ENCODE data around the gene FAM90A1.
"Not testable (repeated sequence)": the region's sequence is repeated elsewhere in the genome, so short reads cannot be mapped to it uniquely, and the experiment has no call there.

The FAM90A1 gene

GRCh38 chr12:8242880-8243681 is 15.7 kb upstream of the FAM90A1 start:
- H3K9ac ChIP-seq (ENCODE audit: low read depth, low read length); H3K36me3 ChIP-seq (ENCODE audit: control insufficient read depth, insufficient read depth, low read length); H3K27me3 ChIP-seq (ENCODE audit: control insufficient read depth, insufficient read depth, low read length); H3K4me1 ChIP-seq (ENCODE audit: control insufficient read depth, insufficient read depth, low read length); H3K9me3 ChIP-seq (ENCODE audit: control insufficient read depth, insufficient read depth, low read length): not testable (repeated sequence)
- peak overlapping the region; percentile 60 for H3K4me3 ChIP-seq (ENCODE audit: low read depth, low read length)

- not testable (repeated sequence) for H3K4me1 ChIP-seq (ENCODE audit: control insufficient read depth, insufficient read depth, low read length); H3K9ac ChIP-seq (ENCODE audit: low read depth, low read length); H3K36me3 ChIP-seq (ENCODE audit: control insufficient read depth, insufficient read depth, low read length); H3K9me3 ChIP-seq (ENCODE audit: control insufficient read depth, insufficient read depth, low read length); H3K27me3 ChIP-seq (ENCODE audit: control insufficient read depth, insufficient read depth, low read length)
- peak overlapping the region; percentile 60 for H3K4me3 ChIP-seq (ENCODE audit: low read depth, low read length)
These were observed 15.1 kb upstream of the FAM90A1 start for GRCh38 chr12:8242622-8242879.

DNA sequence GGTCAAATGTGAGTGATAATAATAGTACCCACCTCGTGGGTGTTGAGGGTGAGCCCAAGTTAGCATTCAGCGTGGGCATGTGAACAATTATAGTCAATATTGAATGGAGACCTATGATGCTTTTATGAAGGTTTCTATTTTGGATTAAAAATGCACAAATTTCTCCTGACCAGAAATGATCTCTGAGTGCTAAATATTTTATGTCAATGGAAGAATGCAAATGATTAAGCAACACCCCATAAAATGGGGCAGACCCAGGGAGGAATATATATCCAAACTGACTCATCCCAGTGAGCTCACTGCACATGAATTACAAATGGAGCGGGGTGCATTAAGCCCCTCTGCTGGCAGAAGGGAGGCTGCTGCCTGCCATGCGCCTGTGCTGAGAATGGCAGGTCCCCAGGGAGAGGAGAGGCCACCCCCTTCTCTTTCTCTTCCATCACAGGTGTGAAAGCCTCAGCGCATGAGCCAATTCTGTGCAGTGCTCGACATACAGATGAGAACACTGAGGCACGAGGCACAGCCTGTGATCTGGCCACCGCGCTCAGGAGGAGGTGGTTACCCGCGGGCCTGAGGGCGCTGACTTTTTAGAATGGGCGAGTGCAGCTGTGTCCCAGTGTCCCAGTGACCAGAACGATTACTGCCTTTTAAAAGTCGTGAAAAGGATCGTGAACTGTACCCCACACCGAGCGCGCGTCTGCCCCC is 14.7 kb upstream of the FAM90A1 start:
- not testable (repeated sequence) for H3K4me1 ChIP-seq (ENCODE audit: control insufficient read depth, insufficient read depth, low read length); H3K27me3 ChIP-seq (ENCODE audit: control insufficient read depth, insufficient read depth, low read length); H3K9ac ChIP-seq (ENCODE audit: low read depth, low read length); H3K9me3 ChIP-seq (ENCODE audit: control insufficient read depth, insufficient read depth, low read length); H3K36me3 ChIP-seq (ENCODE audit: control insufficient read depth, insufficient read depth, low read length)
- peak overlapping the region; percentile 60 for H3K4me3 ChIP-seq (ENCODE audit: low read depth, low read length)

DNA sequence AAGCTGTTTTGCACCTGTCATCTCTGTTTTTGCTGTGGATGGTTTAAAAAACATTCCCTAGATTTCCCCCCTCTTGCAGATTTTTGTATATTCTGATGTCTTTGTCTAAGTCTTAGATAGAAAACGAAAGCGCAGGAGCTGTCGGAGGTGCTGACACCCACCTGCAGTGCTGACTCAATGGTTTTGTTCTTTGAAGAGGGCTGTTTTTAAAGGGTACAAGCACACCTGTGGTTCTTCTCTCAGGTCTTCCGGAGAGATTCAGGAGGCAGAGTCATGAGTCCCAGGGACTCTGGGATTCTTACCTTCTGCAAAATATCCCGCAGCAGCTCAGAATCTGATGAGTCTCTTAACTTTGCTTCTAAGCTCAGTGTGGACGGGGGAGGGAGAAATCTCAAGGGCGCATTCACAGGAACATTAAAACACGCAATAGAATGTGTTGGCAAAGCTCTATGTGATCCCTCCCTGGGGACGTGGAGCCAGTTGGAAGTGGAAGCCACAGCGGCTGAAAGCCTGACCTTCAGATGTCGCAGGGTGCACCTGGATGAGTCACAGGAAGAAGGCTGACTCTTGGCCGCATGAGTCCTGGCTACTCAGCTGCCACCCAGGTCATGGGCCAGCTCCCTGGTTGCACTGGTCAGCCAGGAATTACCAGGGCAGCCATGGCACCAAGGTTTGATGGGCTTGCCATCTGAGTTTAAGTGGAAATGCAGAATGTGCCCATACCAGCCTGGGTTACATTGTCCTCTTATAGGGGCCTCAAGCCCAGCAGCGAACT is 13.1 kb upstream of the FAM90A1 start:
- not testable (repeated sequence) for H3K4me1 ChIP-seq (ENCODE audit: control insufficient read depth, insufficient read depth, low read length); H3K4me3 ChIP-seq (ENCODE audit: low read depth, low read length); H3K9ac ChIP-seq (ENCODE audit: low read depth, low read length); H3K9me3 ChIP-seq (ENCODE audit: control insufficient read depth, insufficient read depth, low read length); H3K36me3 ChIP-seq (ENCODE audit: control insufficient read depth, insufficient read depth, low read length); H3K27me3 ChIP-seq (ENCODE audit: control insufficient read depth, insufficient read depth, low read length)

GRCh38 chr12:8237031-8237430 is 9.6 kb upstream of the FAM90A1 start:
- not testable (repeated sequence) for H3K36me3 ChIP-seq (ENCODE audit: control insufficient read depth, insufficient read depth, low read length); H3K4me1 ChIP-seq (ENCODE audit: control insufficient read depth, insufficient read depth, low read length); H3K9me3 ChIP-seq (ENCODE audit: control insufficient read depth, insufficient read depth, low read length); H3K27me3 ChIP-seq (ENCODE audit: control insufficient read depth, insufficient read depth, low read length); H3K4me3 ChIP-seq (ENCODE audit: low read depth, low read length); H3K9ac ChIP-seq (ENCODE audit: low read depth, low read length)

DNA sequence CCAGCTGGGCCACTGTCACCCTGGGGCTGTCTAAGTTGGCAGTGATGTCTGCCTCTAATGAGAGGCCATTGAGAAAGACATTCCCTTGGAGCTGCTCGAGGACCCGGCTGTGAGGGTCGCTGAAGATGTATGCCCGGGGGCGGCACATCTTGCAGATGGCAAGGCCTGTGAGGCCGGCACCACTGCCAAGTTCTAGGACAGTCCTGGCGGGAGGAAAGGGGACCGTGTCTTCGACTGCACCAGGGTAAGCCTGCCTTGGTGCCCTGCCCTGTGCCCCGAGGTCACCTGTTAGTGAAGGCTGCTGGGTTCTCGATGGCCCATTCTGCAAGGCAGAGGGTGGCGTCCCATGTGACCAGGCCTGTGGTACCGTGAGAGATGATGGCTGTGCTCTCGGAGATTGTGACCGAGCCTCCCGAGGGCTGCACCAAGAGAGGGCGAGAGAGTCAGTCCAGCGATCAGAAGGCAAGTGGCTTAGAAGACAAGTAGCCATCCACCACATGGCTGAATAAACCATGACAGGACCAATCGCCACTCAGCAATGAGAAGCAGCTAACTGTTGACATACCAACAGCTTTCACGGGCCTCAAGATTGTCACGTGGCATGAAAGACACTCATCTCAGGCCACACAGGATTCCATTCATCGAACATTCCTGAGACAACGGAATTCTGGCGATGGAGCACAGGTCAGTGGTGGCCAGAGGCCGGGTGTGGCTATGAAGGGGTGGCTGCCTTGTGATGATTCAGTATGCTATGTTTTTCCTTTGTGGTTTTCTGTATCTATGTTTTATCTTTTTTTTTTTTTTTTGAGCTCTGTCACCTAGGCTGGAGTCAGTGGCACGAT is 8.1 kb upstream of the FAM90A1 start:
- H3K36me3 ChIP-seq (ENCODE audit: control insufficient read depth, insufficient read depth, low read length); H3K4me3 ChIP-seq (ENCODE audit: low read depth, low read length); H3K9me3 ChIP-seq (ENCODE audit: control insufficient read depth, insufficient read depth, low read length); H3K9ac ChIP-seq (ENCODE audit: low read depth, low read length); H3K27me3 ChIP-seq (ENCODE audit: control insufficient read depth, insufficient read depth, low read length); H3K4me1 ChIP-seq (ENCODE audit: control insufficient read depth, insufficient read depth, low read length): not testable (repeated sequence)

DNA sequence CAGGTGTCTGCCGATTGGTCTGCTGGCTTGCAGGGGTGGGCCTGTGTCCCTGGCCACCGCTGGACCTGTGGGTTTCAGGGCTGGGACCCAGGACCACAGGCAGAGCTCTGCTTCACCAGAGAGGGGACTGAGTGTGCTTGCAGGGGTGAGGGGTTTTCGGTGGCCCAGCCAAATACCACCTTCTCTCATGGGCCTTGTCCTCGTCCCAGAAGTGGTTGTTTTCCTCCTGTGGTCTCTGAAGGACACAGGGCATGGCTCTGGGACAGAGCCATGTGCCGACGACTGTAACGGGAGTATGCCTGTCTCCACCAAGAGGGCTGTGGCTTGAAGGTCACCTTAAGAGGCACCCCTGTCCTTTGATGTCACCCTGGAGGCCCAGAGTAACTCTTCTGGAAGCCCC is 7.3 kb upstream of the FAM90A1 start:
- not testable (repeated sequence) for H3K27me3 ChIP-seq (ENCODE audit: control insufficient read depth, insufficient read depth, low read length); H3K9me3 ChIP-seq (ENCODE audit: control insufficient read depth, insufficient read depth, low read length); H3K9ac ChIP-seq (ENCODE audit: low read depth, low read length); H3K4me1 ChIP-seq (ENCODE audit: control insufficient read depth, insufficient read depth, low read length); H3K36me3 ChIP-seq (ENCODE audit: control insufficient read depth, insufficient read depth, low read length); H3K4me3 ChIP-seq (ENCODE audit: low read depth, low read length)

GRCh38 chr12:8233935-8234495 is 6.6 kb upstream of the FAM90A1 start:
- H3K9me3 ChIP-seq (ENCODE audit: control insufficient read depth, insufficient read depth, low read length); H3K4me1 ChIP-seq (ENCODE audit: control insufficient read depth, insufficient read depth, low read length); H3K9ac ChIP-seq (ENCODE audit: low read depth, low read length); H3K4me3 ChIP-seq (ENCODE audit: low read depth, low read length); H3K36me3 ChIP-seq (ENCODE audit: control insufficient read depth, insufficient read depth, low read length); H3K27me3 ChIP-seq (ENCODE audit: control insufficient read depth, insufficient read depth, low read length): not testable (repeated sequence)

- H3K4me3 ChIP-seq (ENCODE audit: low read depth, low read length); H3K27me3 ChIP-seq (ENCODE audit: control insufficient read depth, insufficient read depth, low read length); H3K36me3 ChIP-seq (ENCODE audit: control insufficient read depth, insufficient read depth, low read length); H3K9ac ChIP-seq (ENCODE audit: low read depth, low read length); H3K4me1 ChIP-seq (ENCODE audit: control insufficient read depth, insufficient read depth, low read length); H3K9me3 ChIP-seq (ENCODE audit: control insufficient read depth, insufficient read depth, low read length): not testable (repeated sequence)
These were observed 6.0 kb upstream of the FAM90A1 start for GRCh38 chr12:8233300-8233855.

GRCh38 chr12:8231666-8232608 is 4.5 kb upstream of the FAM90A1 start:
- not testable (repeated sequence) for H3K9me3 ChIP-seq (ENCODE audit: control insufficient read depth, insufficient read depth, low read length); H3K4me1 ChIP-seq (ENCODE audit: control insufficient read depth, insufficient read depth, low read length); H3K27me3 ChIP-seq (ENCODE audit: control insufficient read depth, insufficient read depth, low read length); H3K9ac ChIP-seq (ENCODE audit: low read depth, low read length); H3K4me3 ChIP-seq (ENCODE audit: low read depth, low read length); H3K36me3 ChIP-seq (ENCODE audit: control insufficient read depth, insufficient read depth, low read length)

Measured in iPS-15b (cell line).